HG02981 (cell line): ENCODE measurements around the gene VAV2.
"Not testable (repeated sequence)": the region's sequence is repeated elsewhere in the genome, so short reads cannot be mapped to it uniquely, and the experiment has no call there.

Experiments used
- ATAC-seq: cut with Tn5 transposase; IDR thresholded peaks from one replicate; pipeline ENCODE4 v1.9.1; 2021; ENCODE audit warnings: mild to moderate bottlenecking, moderate library complexity; ENCODE audit not compliant: unreplicated experiment

Gene VAV2

GRCh38 chr9:133779081-133779480, 213.0 kb downstream of the VAV2 start:
- no peak for ATAC-seq

- no peak for ATAC-seq
Measured at GRCh38 chr9:133778336-133779013, 213.6 kb downstream of the VAV2 start.

- no peak for ATAC-seq
Measured at GRCh38 chr9:133777871-133778270, 214.3 kb downstream of the VAV2 start.

- ATAC-seq = no peak
Measured at GRCh38 chr9:133777068-133777791, 214.9 kb downstream of the VAV2 start.

- no peak for ATAC-seq
Measured at GRCh38 chr9:133775951-133776905, 215.9 kb downstream of the VAV2 start.

GRCh38 chr9:133775291-133775690, 216.8 kb downstream of the VAV2 start:
- ATAC-seq = no peak

- ATAC-seq = no peak
Measured at GRCh38 chr9:133774799-133775198, 217.3 kb downstream of the VAV2 start.

GRCh38 chr9:133773889-133774655, 218.1 kb downstream of the VAV2 start:
- no peak for ATAC-seq

GRCh38 chr9:133772581-133772980, 219.5 kb downstream of the VAV2 start:
- ATAC-seq = no peak

GRCh38 chr9:133771486-133772482, 220.3 kb downstream of the VAV2 start:
- no peak for ATAC-seq

- no peak for ATAC-seq
Measured at GRCh38 chr9:133770076-133770777, 221.9 kb downstream of the VAV2 start.

- no peak for ATAC-seq
Measured at GRCh38 chr9:133769511-133770075, 222.5 kb downstream of the VAV2 start.

- ATAC-seq = no peak
Measured at GRCh38 chr9:133768859-133769510, 223.1 kb downstream of the VAV2 start.

GRCh38 chr9:133768371-133768858, 223.7 kb downstream of the VAV2 start:
- no peak for ATAC-seq

GRCh38 chr9:133767625-133768024, 224.5 kb downstream of the VAV2 start:
- ATAC-seq = no peak

GRCh38 chr9:133767008-133767407, 225.1 kb downstream of the VAV2 start:
- ATAC-seq = no peak

GRCh38 chr9:133766234-133766633, 225.9 kb downstream of the VAV2 start:
- not testable (repeated sequence) for ATAC-seq
